HG03139 (cell line): Measurements from ENCODE around the gene OGFOD3.

ENCODE experiments used
- ATAC-seq: cut with Tn5 transposase; IDR thresholded peaks from one replicate; pipeline ENCODE4 v1.9.1; 2021; ENCODE audit not compliant: unreplicated experiment

OGFOD3 gene

GRCh38 chr17:82342361-82343079 lies 75.9 kb downstream of the OGFOD3 start:
- ATAC-seq = no peak

GRCh38 chr17:82339634-82340580 lies 78.5 kb downstream of the OGFOD3 start:
- ATAC-seq = no peak
